NCI-H1105 treated with DMSO at 0.1 percent for 48 hours (cell line): ENCODE results near the gene EEF2K.
"Not testable (repeated sequence)": the region's sequence is repeated elsewhere in the genome, so short reads cannot be mapped to it uniquely, and the experiment has no call there.

Experiments used
- DNase-seq: peaks from one replicate; lab custom pipeline; 2025; lab: John Stamatoyannopoulos, UW

The EEF2K gene

GRCh38 chr16:22206013-22206841 lies at the start of gene EEF2K:
Gene EEF2K (plus strand): TSS chr16:22206278. CDS start chr16:22225730, 19,452 bp downstream.
- DNase-seq, result peak; percentile 65

- no peak for DNase-seq
Measured at GRCh38 chr16:22161401-22161800, 44.7 kb upstream of the EEF2K start.

- peak; percentile 31 for DNase-seq
Measured at GRCh38 chr16:22161999-22162655, 44.0 kb upstream of the EEF2K start, which contains the start of gene SDR42E2. Gene SDR42E2 (plus strand): TSS chr16:22162506. CDS start chr16:22165583, 3,077 bp downstream.

- DNase-seq, result no peak
Measured at GRCh38 chr16:22162656-22163009, 43.4 kb upstream of the EEF2K start.

GRCh38 chr16:22163806-22164205 lies 42.3 kb upstream of the EEF2K start:
- DNase-seq, result no peak

GRCh38 chr16:22164482-22164881 lies 41.6 kb upstream of the EEF2K start:
- DNase-seq, result no peak

GRCh38 chr16:22165508-22166285 lies 40.4 kb upstream of the EEF2K start:
- DNase-seq, result no peak

GRCh38 chr16:22171953-22172352 lies 34.1 kb upstream of the EEF2K start:
- DNase-seq, result no peak

GRCh38 chr16:22172642-22173041 lies 33.4 kb upstream of the EEF2K start:
- not testable (repeated sequence) for DNase-seq

GRCh38 chr16:22174642-22175041 lies 31.4 kb upstream of the EEF2K start:
- DNase-seq, result no peak

GRCh38 chr16:22177968-22178930 lies 27.8 kb upstream of the EEF2K start:
- no peak for DNase-seq

GRCh38 chr16:22181426-22181825 lies 24.7 kb upstream of the EEF2K start:
- no peak for DNase-seq

- DNase-seq, result no peak
Measured at GRCh38 chr16:22181843-22182242, 24.2 kb upstream of the EEF2K start.

- no peak for DNase-seq
Measured at GRCh38 chr16:22183335-22183734, 22.7 kb upstream of the EEF2K start.

- DNase-seq, result no peak
Measured at GRCh38 chr16:22183901-22184614, 22.0 kb upstream of the EEF2K start.

- no peak for DNase-seq
Measured at GRCh38 chr16:22184615-22184968, 21.5 kb upstream of the EEF2K start.

- DNase-seq, result no peak
Measured at GRCh38 chr16:22186517-22186916, 19.6 kb upstream of the EEF2K start.

GRCh38 chr16:22188267-22188594 lies 17.8 kb upstream of the EEF2K start:
- no peak for DNase-seq

- DNase-seq, result peak; percentile 29
Measured at GRCh38 chr16:22188595-22189442, 17.3 kb upstream of the EEF2K start.

- no peak for DNase-seq
Measured at GRCh38 chr16:22189473-22190080, 16.5 kb upstream of the EEF2K start.
